H54 (cell line): ENCODE measurements around the gene C11orf42.
"Not testable (repeated sequence)": the region's sequence is repeated elsewhere in the genome, so short reads cannot be mapped to it uniquely, and the experiment has no call there.

ENCODE experiments used
- DNase-seq: peaks from one replicate; pipeline ENCODE4 v3.0.0; 2011; ENCODE audit warnings: low spot score, mixed read lengths; ENCODE audit not compliant: insufficient read length
- FAIRE-seq: peaks from 3 replicates; lab custom pipeline; 2011; peaks lifted over from hg19 to GRCh38; lab: Jason Lieb, UNC
- POLR2A ChIP-seq: IDR thresholded peaks from 2 replicates; pipeline ENCODE4 v1.6.1; 2011; ENCODE audit warnings: low read depth, mild to moderate bottlenecking, low read length

C11orf42 gene

DNA sequence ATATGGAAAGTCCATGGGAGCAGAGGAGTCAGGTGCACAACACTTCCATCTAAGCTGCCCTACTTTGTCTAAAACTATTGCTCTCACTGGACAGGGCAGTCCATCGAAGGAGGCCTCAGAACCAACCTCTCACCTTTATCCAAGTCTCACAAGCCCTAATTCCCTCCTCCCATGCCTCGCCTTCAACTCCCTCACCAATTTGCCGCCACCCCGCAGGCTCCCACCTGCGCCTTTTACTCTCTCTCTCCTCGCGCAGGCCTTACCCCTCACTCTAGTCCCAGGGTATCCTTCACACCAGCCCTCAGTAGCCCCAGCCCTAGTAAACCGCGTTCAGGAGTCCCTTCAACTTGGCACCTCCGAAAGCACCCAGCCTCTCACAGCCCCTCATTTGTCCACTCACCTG is 28.6 kb downstream of the C11orf42 start:
- DNase-seq, result no peak
- no peak for TF ChIP-seq POLR2A
- FAIRE-seq, result no peak

DNA sequence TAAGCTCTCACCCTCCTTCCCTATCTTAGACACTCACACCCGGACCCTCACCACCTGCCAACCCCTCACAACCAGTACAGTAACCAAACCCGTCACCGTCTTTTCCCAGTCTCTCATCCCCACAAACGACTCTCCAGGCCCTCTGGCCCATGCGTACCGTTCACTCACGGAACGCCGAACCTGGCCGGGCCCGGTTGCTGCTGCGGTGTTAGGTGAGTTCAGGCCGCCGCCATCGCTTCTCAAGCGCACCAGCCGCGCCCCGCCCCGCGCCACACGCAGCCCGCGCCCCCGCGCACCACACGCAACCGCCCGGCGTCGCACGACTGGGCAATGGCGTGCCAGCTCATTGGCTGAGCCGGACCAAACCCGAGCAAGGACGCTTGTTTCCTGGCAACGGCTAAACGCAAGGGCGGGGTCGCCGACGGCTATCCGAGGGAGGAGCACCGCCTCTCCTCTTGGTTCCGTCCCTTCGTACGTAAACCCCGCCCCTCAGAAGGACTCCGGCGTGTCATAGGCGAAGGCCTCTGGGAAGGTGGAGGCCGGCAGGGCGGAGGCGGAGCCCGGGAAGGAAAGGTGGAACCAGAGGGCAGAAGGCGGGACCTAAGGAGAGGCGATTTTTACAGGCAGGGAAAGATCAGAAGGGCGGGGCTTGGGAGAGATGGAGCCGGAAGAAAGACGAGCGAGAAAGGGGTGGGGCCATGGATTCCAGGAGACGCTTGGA is 29.2 kb downstream of the C11orf42 start, which contains the start of gene FHIP1B:
Gene FHIP1B, minus strand, starts transcription at position 250 of the 721 bp plus-strand sequence. CDS start 10,120 bp downstream, outside the sequence.
- peak; percentile 92 for FAIRE-seq
- DNase-seq, result peak; percentile 98
- peak; percentile 90 for TF ChIP-seq POLR2A

DNA sequence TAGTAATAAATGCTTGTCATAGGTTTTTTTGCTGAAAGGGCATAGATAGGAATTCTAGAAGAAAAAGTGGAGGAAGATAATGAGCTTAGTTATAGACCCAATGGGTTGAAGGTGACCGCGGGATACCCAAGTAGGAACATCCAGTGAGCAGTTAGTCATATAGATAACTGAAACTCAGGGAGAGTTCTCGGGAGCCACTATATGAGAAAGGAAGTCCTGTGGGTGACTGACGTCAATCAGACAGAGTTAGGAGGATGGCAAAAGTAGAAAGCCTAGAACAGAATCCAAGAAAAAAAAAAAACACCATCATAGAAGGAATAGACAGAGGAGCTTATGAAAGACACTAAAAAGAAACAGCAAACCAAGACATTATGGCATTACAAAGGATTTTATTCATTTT is 31.9 kb downstream of the C11orf42 start:
- no peak for TF ChIP-seq POLR2A
- FAIRE-seq, result no peak
- DNase-seq, result no peak

DNA sequence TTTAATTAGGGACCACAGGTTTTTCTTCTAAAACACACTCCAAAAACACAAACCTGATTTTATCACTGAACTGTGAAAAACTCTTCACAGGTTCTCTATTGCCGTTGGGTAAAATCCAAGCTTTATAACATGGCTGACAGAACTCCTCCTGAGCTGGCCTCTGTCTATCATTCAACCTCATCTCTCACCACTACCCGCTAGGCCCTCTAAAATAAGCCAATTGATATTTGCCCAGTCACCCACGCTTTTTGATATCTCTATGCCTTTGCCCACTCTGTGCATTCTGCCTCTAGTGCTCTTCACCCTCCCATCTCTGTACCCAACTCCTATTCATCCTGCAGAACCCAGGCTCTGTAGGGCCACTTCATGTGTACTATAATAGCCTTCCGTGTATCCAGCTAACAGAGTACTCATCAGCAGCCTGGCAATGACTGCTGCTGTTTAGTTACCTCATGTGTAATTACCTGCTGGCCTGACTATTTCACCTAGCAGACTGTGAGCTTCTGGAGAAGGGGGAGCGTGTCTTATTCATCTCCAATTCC is 32.5 kb downstream of the C11orf42 start:
- DNase-seq (no peak), FAIRE-seq (no peak)
- no peak for TF ChIP-seq POLR2A

DNA sequence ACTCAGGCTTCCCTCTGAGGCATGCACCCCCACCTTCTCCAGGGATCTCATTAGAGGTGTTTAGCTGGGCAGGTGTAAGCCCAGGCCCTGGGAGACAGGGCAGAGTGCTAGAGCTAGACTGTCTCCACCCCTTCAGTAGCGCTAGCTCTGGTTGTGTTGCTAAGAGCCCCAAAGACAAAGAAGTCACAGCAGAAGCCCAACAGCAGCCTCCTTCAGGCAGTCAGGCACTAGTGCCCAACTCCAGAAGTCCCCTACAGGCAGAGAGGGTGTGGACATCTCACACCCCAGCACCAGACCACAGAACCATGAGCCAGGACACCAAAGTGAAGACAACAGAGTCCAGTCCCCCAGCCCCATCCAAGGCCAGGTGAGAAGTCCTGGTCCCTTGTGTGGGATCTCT is 33.5 kb downstream of the C11orf42 start, which contains the start of gene CNGA4:
Gene CNGA4, plus strand, starts transcription at position 188 of the 400 bp plus-strand sequence. Its CDS starts 118 bp downstream, at position 306.
- no peak for TF ChIP-seq POLR2A
- DNase-seq (no peak), FAIRE-seq (no peak)

DNA sequence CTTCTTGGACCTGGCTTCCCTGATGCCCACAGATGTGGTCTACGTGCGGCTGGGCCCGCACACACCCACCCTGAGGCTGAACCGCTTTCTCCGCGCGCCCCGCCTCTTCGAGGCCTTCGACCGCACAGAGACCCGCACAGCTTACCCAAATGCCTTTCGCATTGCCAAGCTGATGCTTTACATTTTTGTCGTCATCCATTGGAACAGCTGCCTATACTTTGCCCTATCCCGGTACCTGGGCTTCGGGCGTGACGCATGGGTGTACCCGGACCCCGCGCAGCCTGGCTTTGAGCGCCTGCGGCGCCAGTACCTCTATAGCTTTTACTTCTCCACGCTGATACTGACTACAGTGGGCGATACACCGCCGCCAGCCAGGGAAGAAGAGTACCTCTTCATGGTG is 34.8 kb downstream of the C11orf42 start:
- no peak for TF ChIP-seq POLR2A
- FAIRE-seq (no peak), DNase-seq (no peak)

DNA sequence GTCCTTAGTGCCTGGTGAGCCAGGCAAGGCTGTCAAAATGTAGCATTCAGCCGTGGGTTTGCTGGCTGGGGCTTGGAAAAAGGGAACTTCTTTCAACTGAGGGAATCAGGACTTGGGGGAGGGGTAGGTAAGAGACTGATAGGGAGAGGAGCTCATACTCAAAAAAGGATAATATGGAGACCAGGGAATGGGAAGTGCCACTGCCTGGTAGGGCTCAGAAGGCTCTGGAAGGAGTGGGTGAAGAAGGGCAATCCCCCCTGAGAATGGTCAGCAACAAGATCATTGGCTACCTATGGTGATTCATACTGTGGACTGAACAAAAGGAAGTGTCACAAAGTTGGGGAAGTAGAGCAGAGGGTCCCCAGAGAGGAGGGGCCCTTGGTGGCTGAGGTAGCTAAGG is 35.4 kb downstream of the C11orf42 start:
- FAIRE-seq (no peak), DNase-seq (no peak)
- no peak for TF ChIP-seq POLR2A

DNA sequence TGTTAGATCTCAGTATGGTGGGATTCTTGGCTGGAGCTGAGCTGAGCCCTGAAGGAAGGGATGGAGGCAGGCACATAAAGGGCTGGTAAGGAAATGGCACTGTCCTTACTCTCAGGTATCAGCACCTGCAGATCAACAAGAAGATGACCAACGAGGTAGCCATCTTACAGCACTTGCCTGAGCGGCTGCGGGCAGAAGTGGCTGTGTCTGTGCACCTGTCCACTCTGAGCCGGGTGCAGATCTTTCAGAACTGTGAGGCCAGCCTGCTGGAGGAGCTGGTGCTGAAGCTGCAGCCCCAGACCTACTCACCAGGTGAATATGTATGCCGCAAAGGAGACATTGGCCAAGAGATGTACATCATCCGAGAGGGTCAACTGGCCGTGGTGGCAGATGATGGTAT is 36.0 kb downstream of the C11orf42 start:
- no peak for TF ChIP-seq POLR2A
- FAIRE-seq (no peak), DNase-seq (no peak)

DNA sequence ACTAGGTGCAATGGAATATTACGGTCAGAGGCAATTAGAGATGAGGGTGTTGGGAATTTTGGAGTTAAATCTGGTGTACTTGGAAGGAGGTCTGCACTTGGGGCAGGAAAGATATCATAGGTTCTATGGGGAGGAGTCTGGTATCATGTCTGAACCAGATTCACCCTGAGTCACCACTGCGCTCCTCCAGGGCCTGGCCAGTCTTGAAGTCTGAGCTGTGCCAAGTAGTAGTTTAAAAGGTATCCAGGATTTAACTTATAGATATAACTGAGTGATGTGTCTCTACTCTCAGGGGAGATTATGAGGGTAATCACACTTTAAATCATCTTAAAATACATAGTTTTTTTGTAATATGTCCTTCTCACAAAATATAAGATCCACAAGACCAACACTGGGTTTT is 40.2 kb downstream of the C11orf42 start:
- DNase-seq (no peak), FAIRE-seq (no peak)
- no peak for TF ChIP-seq POLR2A

DNA sequence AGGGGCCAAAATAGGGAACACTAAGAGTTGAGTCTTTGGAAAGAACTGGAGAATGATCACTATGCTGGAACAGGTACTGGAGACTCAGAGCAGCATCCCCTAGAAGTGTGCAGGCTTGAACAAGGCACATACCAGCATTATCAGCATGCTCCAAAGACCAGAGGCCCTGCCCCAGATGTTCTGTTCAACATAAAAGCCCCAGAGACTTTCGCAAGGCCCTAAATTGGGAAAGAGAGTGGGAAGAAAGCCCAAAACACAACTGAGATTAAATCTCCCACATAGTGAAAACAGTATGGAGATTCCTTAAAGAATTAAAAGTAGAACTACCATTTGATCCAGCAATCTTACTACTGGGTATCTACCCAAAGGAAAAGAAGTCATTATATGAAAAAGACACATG is 42.9 kb downstream of the C11orf42 start:
- FAIRE-seq (no peak), DNase-seq (no peak)
- no peak for TF ChIP-seq POLR2A

DNA sequence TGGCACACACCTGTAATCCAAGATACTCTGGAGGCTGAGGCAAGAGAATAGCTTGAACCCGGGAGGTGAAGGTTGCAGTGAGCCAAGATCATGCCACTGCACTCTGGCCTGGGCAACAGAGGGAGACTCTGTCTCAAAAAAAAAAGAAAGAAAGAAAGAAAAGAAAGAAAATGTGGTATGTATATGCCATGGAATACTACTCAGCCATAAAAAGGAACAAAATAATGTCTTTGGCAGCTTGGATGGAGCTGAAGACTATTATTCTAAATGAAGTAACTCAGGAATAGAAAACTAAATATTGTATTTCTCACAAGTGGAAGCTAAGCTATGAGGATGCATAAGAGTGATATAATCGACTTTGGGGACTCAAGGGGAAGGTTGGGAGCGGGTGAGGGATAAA is 43.5 kb downstream of the C11orf42 start:
- not testable (repeated sequence) for FAIRE-seq, DNase-seq

DNA sequence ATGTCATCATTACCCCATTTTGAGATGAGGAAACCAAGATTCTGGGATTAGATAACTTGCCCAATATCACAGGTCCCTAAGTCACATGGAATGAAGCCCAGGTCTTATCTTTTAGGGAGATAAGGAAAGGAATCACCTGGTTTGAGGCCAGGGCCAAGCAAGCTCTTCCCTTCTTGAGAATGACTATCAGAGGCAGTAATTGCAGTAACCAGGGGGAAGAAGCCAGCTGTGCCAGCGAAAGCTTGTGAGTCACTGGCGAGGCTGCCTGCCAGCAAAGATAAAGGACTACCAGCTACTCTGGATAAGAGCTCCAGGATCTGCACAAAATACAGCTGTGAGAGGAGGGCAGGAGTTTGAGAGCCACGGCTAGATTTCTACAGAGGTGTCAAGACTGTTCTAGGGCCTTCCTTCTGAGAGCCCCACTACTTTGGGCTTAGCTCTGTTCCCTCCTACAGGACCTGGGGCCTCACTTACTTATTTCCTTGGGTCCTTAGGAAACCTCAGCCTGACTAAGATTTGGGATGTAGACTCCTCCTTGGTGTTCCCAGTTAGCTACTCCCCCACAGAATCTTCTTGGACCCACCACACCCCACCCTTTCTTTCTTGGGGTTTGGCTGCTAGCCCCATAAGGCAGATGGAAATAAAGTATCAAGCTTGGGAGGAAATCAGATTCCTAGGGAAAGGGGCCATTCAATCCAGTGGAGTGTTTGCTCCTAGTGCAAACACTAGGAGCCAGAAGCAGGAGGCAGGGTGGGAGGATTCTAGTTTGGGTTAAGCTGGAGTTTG is 44.6 kb downstream of the C11orf42 start:
- no peak for TF ChIP-seq POLR2A
- FAIRE-seq (peak; percentile 88), DNase-seq (peak; percentile 86)

DNA sequence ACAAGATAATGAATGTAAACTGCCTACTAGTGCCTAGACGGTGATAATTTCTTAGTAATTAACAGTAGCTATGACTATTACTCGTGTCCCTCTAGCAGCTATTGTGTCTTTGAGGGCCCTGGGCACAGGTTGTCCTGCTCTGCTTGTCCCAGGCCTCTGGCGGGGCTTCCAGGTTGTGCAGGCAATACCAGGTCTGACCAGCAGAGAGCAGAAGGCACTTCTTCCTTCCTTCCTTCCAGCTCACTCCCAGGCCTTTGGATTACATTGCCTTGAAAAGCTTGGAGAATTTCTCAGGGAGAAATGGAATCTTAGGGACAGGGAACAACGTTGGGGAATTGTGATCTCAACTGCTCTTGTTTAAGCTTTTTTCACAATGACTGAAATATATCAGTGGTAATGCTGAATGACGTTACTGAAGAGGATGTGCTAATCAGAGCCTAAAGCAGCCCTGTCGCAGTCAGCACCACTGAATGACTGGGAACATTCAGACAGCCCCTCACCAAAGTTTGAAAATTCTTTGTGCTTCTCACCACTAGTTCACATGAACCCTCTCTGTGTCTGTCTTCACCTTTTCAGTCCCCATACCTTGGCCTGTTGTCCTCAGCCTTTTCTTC is 45.9 kb downstream of the C11orf42 start:
- peak; percentile 15 for FAIRE-seq
- DNase-seq, result peak; percentile 84
- TF ChIP-seq POLR2A, result no peak

DNA sequence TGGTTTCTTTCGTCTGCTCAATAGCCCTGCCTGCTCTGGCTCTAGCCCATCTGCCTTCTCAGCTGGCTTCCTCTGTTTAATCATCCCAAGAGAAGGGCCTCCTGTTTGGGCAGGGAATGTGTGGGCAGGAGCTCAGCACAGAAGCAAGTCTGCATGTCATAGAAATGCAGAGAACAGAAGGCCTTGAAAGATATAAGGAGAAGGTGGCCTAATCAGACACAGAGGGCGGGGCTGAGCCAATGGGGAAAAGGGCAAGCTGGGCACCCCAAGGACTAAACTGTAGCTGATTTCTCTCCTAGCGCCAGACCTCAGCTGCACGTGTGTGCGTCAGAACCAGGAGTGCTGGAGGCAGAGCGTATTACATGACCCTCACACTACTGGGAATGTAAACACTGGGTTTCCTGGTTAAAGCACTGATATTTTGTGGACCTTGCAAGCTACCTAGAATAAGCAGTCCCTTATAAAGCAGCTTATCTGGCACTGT is 46.7 kb downstream of the C11orf42 start:
- no peak for TF ChIP-seq POLR2A
- FAIRE-seq (no peak), DNase-seq (no peak)
